MCF 10A (cell line): Measurements from ENCODE around the gene IGSF9B. TPM values are rescaled to one million over a fixed set of nuclear protein-coding genes. Genes with fewer than 3 reads are reported as not detected.

ENCODE experiments used
- BruUV-seq: library from RNA; stranded (reverse); fragments of 400-500 nt; replicated peaks from 2 replicates; lab custom pipeline; 2021; lab: Mats Ljungman, UMichigan
- CTCF ChIA-PET: fragments of 300-600 bp; sonication (Branson Sonifier 250); formaldehyde crosslinking; extraction: SDS; loops from one replicate; lab custom pipeline; 2021; ENCODE audit warnings: antibody characterized with exemption, inconsistent platforms; lab: Yijun Ruan, JAX
- POLR2A ChIA-PET: fragments of 300-600, 350-650 bp; sonication (Branson Sonifier 250); formaldehyde crosslinking; extraction: SDS; loops from one replicate; lab custom pipeline; 2020; ENCODE audit warnings: antibody characterized with exemption, inconsistent platforms; lab: Yijun Ruan, JAX
- DNase-seq: peaks from one replicate; pipeline ENCODE4 v3.0.0-alpha.2; 2018; ENCODE audit not compliant: unreplicated experiment
- H3K27ac Mint-ChIP-seq: one replicate; pipeline ENCODE4 v1.8.0; 2022; ENCODE audit warnings: mild to moderate bottlenecking, low read depth, mixed read lengths; ENCODE audit not compliant: unreplicated experiment
- H3K27me3 Mint-ChIP-seq: one replicate; pipeline ENCODE4 v1.8.0; 2022; ENCODE audit warnings: mixed read lengths; ENCODE audit not compliant: insufficient read depth, unreplicated experiment
- H3K36me3 Mint-ChIP-seq: one replicate; pipeline ENCODE4 v1.8.0; 2022; ENCODE audit warnings: mild to moderate bottlenecking, moderate library complexity, mixed read lengths; ENCODE audit not compliant: insufficient read depth, unreplicated experiment
- H3K4me1 Mint-ChIP-seq: one replicate; pipeline ENCODE4 v1.8.0; 2022; ENCODE audit warnings: mixed read lengths; ENCODE audit not compliant: insufficient read depth, unreplicated experiment
- H3K4me3 Mint-ChIP-seq: one replicate; pipeline ENCODE4 v1.8.0; 2022; ENCODE audit warnings: mild to moderate bottlenecking, moderate library complexity, mixed read lengths; ENCODE audit not compliant: unreplicated experiment
- H3K9me3 Mint-ChIP-seq: one replicate; pipeline ENCODE4 v1.8.0; 2022; ENCODE audit warnings: mixed read lengths; ENCODE audit not compliant: unreplicated experiment
- intact Hi-C: fragments of 100-400 bp; cut with micrococcal nuclease; formaldehyde crosslinking; loops from 2 replicates; pipeline ENCODE4 v1.14.1; 2022
- total RNA-seq: library from RNA; stranded (reverse); gene quantifications from 2 replicates; pipeline ENCODE4 v1.2.3, GENCODE V29; 2022
- TF ChIP-seq, protein P1 (sequence below): fragments of 200-600 bp; IDR thresholded peaks from one replicate; pipeline ENCODE4 v1.8.0; 2022; ENCODE audit warnings: antibody characterized with exemption, mild to moderate bottlenecking; ENCODE audit not compliant: unreplicated experiment

Gene IGSF9B
- total RNA-seq, 1 experiment from 2014 or later, result 13.9 TPM

DNA sequence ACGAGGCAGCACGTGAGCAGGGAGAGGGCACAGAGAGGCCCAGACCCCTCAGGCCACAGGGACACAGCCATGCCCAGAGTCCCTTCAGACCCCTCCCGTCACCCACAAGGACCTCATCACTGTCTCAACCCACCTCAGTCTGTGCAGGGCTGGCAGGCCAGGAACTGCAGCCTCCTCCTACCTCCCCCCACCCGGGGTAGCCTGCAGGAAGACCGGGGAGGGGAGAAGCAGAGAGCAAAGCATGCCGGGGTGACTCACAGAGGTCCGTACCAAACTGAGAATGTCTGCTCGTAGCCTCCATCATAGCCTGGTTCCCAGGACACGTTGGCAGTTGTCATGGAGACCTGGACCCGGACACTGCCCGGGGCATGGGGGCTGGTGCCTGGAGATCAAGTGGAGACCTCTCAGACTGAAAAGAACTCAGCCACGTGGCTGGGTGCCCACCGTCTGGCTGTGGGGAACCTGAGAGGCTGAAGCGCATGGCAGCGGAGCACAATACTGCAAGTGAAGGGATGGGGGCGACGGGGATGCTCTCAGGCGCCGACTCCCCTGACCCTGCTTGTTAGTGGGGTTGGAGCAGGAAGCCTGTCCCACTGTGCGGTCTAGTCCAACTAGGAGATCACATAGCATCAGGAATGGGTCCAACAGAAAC lies 27.2 kb downstream of the IGSF9B start:
- TF ChIP-seq, protein P1, sequence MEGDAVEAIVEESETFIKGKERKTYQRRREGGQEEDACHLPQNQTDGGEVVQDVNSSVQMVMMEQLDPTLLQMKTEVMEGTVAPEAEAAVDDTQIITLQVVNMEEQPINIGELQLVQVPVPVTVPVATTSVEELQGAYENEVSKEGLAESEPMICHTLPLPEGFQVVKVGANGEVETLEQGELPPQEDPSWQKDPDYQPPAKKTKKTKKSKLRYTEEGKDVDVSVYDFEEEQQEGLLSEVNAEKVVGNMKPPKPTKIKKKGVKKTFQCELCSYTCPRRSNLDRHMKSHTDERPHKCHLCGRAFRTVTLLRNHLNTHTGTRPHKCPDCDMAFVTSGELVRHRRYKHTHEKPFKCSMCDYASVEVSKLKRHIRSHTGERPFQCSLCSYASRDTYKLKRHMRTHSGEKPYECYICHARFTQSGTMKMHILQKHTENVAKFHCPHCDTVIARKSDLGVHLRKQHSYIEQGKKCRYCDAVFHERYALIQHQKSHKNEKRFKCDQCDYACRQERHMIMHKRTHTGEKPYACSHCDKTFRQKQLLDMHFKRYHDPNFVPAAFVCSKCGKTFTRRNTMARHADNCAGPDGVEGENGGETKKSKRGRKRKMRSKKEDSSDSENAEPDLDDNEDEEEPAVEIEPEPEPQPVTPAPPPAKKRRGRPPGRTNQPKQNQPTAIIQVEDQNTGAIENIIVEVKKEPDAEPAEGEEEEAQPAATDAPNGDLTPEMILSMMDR, result no peak
- BruUV-seq, result no TSS peak
- ChIA-PET POLR2A (no interaction called here), CTCF (no interaction called here)
- H3K27ac Mint-ChIP-seq, result peak overlapping the region; percentile 71
- intact Hi-C loops, result loop anchor here (2.0 to 5.0 kb wide), 2 partner anchors 15 to 38 kb away; no protein-coding TSS in a partner anchor
- H3K27me3 Mint-ChIP-seq, result no peaks in the 10 kb centered on the region
- H3K4me1 Mint-ChIP-seq, result peaks cover 21% of the 10 kb centered on the region
- no peak for DNase-seq
- no peaks in the 10 kb centered on the region for H3K9me3 Mint-ChIP-seq
- no peak overlapping the region for H3K4me3 Mint-ChIP-seq
- peaks cover 16% of the 10 kb centered on the region for H3K36me3 Mint-ChIP-seq

DNA sequence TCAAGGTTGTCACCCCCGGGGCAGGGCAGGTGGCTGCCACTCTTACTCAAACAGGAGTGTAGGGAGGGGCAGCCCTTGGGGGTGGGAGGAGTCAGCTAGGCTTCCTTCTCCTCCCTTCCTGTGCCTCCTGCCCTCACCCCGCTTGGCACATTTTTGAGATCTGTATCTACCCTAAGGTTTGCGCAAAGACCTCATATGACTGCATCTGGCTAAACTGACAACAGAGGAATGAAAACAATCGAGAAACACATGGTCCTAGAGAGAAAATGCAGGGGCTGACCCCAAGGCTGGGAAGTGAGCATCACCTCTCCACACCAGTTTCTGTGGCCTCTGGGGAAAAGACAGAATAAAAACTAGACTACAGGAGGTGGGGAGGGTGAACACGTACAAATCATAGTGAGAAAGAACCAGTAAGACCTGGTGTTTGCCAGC lies 28.1 kb downstream of the IGSF9B start:
- ChIA-PET CTCF (interaction anchor here (0.8 to 6.7 kb wide), 26 partner anchors 10 to 218 kb away, joined by 3 to 109 read pairs (median 8); no protein-coding TSS in a partner anchor), POLR2A (interaction anchor here (0.7 to 2.5 kb wide), 14 partner anchors 15 to 296 kb away, joined by 3 to 24 read pairs (median 6); partner anchors contain the start of genes NCAPD3 and VPS26B)
- TF ChIP-seq, protein P1, result no peak
- Mint-ChIP-seq H3K4me3 (peak overlapping the region; percentile 69), H3K4me1 (peaks cover 18% of the 10 kb centered on the region), H3K36me3 (peaks cover 11% of the 10 kb centered on the region), H3K27ac (peak overlapping the region; percentile 71), H3K9me3 (no peaks in the 10 kb centered on the region), H3K27me3 (no peaks in the 10 kb centered on the region)
- BruUV-seq, result no TSS peak
- intact Hi-C loops, result loop anchor here (2.0 to 5.0 kb wide), 2 partner anchors 16 to 39 kb away; no protein-coding TSS in a partner anchor
- peak; percentile 76 for DNase-seq

DNA sequence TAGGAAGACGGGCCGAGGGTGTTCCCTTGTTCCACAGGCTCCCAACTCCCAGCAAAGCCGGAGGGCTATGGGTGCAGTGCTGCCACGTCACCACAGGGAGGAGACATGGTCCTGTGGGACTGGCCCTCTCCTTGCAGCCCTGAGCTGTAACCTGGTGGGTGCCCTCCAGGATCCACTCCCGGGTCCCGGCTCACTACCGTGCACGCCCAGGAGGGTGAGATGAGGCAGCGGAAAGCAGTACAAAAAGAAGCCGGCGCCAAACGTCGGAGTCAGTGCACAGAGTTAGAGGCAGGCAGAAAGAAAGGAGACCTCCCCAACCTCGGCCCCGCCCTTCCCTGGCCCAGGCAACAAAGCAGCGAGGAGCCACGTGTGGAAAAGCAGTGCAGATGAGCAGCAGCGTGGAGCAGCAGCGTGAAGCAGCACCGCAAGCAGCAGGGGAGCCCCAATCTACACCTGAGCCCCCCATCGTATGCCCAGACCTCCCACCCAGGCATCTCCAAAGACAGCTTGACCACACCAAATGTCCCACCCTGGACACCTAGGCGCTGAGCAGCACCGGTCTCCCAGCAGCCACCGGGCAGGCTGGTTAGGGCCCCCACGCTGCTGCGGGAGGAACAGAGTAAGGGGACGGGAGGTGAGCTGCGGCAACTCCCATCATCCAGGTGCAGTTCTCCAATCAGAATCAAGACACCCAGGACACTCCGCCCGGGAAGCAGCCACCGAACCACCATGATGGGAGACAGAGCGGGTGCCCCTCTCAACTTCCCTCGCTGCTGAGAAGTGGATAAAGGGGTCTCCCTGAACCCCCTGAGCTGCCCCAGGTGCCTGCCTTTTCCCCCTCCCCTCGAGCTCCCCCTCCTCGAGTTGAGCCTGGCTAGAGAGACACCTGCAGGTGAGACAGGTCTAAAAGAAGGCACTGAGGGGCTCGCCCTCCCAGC lies 28.8 kb downstream of the IGSF9B start:
- intact Hi-C loops, result loop anchor here (1.0 to 5.0 kb wide), 5 partner anchors 17 to 211 kb away; no protein-coding TSS in a partner anchor
- H3K36me3 Mint-ChIP-seq, result peaks cover 11% of the 10 kb centered on the region
- H3K27me3 Mint-ChIP-seq, result no peaks in the 10 kb centered on the region
- H3K27ac Mint-ChIP-seq, result peak overlapping the region; percentile 71
- TF ChIP-seq, protein P1, result peak; percentile 98
- ChIA-PET POLR2A (interaction anchor here (0.6 to 2.5 kb wide), 21 partner anchors 16 to 296 kb away, joined by 3 to 24 read pairs (median 4); partner anchors contain the start of genes IGSF9B, NCAPD3 and VPS26B), CTCF (interaction anchor here (0.5 to 6.7 kb wide), 37 partner anchors 10 to 277 kb away, joined by 3 to 109 read pairs (median 5); no protein-coding TSS in a partner anchor)
- H3K4me1 Mint-ChIP-seq, result peaks cover 18% of the 10 kb centered on the region
- BruUV-seq, result no TSS peak
- DNase-seq, result peak; percentile 78
- no peaks in the 10 kb centered on the region for H3K9me3 Mint-ChIP-seq
- H3K4me3 Mint-ChIP-seq, result peak overlapping the region; percentile 69
